Heart right ventricle (tissue), 16 donors: ENCODE measurements around the gene BPIFB6. TPM values are rescaled to one million over a fixed set of nuclear protein-coding genes. Genes with fewer than 3 reads are reported as not detected.

ENCODE experiments used
- ATAC-seq, 8 donors: fragments of 200-7000 bp; cut with Tn5 transposase; one replicate each; pipeline ENCODE4 v1.9.1; 2020; ENCODE audit warnings: mild to moderate bottlenecking in 8 of 8, moderate library complexity in 8 of 8, moderate number of reproducible peaks in 1 of 8
- DNase-seq, 2 donors: peaks; one replicate each; pipeline ENCODE4 v3.0.0-alpha.2; 2020
- H3K27ac ChIP-seq, 10 donors: fragments of 200-600 bp; sonication (generic) in 2 of 10; one replicate each; pipeline versions ENCODE4 v1.5.0 to v1.8.0; 2020 to 2022; ENCODE audit warnings: mild to moderate bottlenecking in 3 of 10
- H3K27me3 ChIP-seq, 7 donors: fragments of 200-600 bp; one replicate each; pipeline ENCODE4 v1.8.0; 2021 to 2022; ENCODE audit warnings: mild to moderate bottlenecking in 2 of 7
- H3K36me3 ChIP-seq, 9 donors: fragments of 200-600 bp; sonication (generic) in 1 of 9; one replicate each; pipeline versions ENCODE4 v1.5.0 to v1.8.0; 2020 to 2022; ENCODE audit warnings: mild to moderate bottlenecking in 2 of 9
- H3K4me1 ChIP-seq, 9 donors: fragments of 200-600 bp; sonication (generic) in 1 of 9; one replicate each; pipeline versions ENCODE4 v1.5.0 to v1.8.0; 2020 to 2022; ENCODE audit warnings: mild to moderate bottlenecking in 4 of 9
- H3K4me3 ChIP-seq, 10 donors: fragments of 200-600 bp; sonication (generic) in 2 of 10; one replicate each; pipeline versions ENCODE4 v1.5.0 to v1.8.0; 2020 to 2022; ENCODE audit warnings: mild to moderate bottlenecking in 7 of 10, moderate library complexity in 2 of 10
- H3K9me3 ChIP-seq, 11 donors: fragments of 200-600 bp in 10 of 11; sonication (generic) in 2 of 11; one replicate each; pipeline versions ENCODE4 v1.5.0 to v1.8.0; 2013 to 2022; ENCODE audit warnings: mild to moderate bottlenecking in 2 of 11, control low read depth in 1 of 11, moderate library complexity in 1 of 11
- WGBS, 2 donors: extraction: QIAGEN DNeasy Blood & Tissue Kit; methylation state at CpG; one replicate each; pipeline ENCODE4 v1.1.7; 2013; ENCODE audit warnings: inconsistent platforms in 1 of 2; 5-methylcytosine and 5-hydroxymethylcytosine counted together
- intact Hi-C, 10 donors: fragments of 100-400 bp; cut with DNase I; formaldehyde crosslinking; loops; one replicate each; pipeline versions ENCODE4 v1.11.1 to v1.14.2; 2022
- polyA plus RNA-seq, 2 donors: library from polyadenylated mRNA; stranded (reverse); fragments of 200-250 nt; gene quantifications; one replicate each; pipeline ENCODE4 v1.2.3, GENCODE V29; 2013
- total RNA-seq, 10 donors: library from RNA; stranded (reverse); fragmentation: NEBNext Ultra II Directional in 3 of 10; extraction: Animal tissue kit (Norgen Biotek cat#: 25700) in 3 of 10; gene quantifications; one replicate each; pipeline versions ENCODE4 v1.2.1 to v1.2.4, GENCODE V29; 2021 to 2023
- TF ChIP-seq, protein P1 (sequence below), 9 donors: fragments of 200-600 bp; sonication (generic) in 2 of 9; IDR thresholded peaks; one replicate each; pipeline versions ENCODE4 v1.5.0 to v1.8.0; 2021 to 2022; ENCODE audit warnings: antibody characterized with exemption in 9 of 9, mild to moderate bottlenecking in 5 of 9, moderate library complexity in 1 of 9
- donor health status: Arrhythmogenic right ventricular cardiomyopathy.
- donor health status: ischemic (EF 13 %, LVEDD 7.1; RV severe dilation, severe dysfunction).
- donor health status: healthy with polysubstance abuse.
- donor health status: DM: no; HTN: yes; CAD: no.
- donor health status: DM: no; HTN: no; CAD: no.
- donor health status: ischemic (EF 25% LVEDD 6.9; RV normal size, moderate dysfunction).
- donor health status: ischemic (EF 25% LVEDD 5.7; RV mildly dilated, moderate dysfunction).
- donor health status: healthy.
- donor health status: DM: yes; HTN: yes; CAD: no.
- donor health status: Ischemic cardiomyopathy.
- donor health status: ischemic (EF 35%, LVEDD 5.7; RV mildly dilated, moderate dysfunction).
- donor health status: nonischemic (EF 11% LVEDD 7.7; RV severe dilation, severe dysfunction).
- donor health status: DM: yes; HTN: yes; CAD: no.
- donor health status: PGD.
- donor health status: ischemic (EF 29% LVEDD 5.4; RV normal size, mild dysfunction).
- donor health status: nonischemic (EF 23%, LVEDD 6.1; RV moderate dilation, normal function).

The BPIFB6 gene
- total and polyA plus RNA-seq, 12 donors: not detected

- no peaks in the 10 kb centered on the region for H3K36me3 ChIP-seq
- no peaks in the 10 kb centered on the region for H3K27me3 ChIP-seq
- H3K4me1 ChIP-seq: no peaks in the 10 kb centered on the region
- H3K27ac ChIP-seq: no peak overlapping the region
- no peak for ATAC-seq
- intact Hi-C loops: no loop called here
- TF ChIP-seq, protein P1, sequence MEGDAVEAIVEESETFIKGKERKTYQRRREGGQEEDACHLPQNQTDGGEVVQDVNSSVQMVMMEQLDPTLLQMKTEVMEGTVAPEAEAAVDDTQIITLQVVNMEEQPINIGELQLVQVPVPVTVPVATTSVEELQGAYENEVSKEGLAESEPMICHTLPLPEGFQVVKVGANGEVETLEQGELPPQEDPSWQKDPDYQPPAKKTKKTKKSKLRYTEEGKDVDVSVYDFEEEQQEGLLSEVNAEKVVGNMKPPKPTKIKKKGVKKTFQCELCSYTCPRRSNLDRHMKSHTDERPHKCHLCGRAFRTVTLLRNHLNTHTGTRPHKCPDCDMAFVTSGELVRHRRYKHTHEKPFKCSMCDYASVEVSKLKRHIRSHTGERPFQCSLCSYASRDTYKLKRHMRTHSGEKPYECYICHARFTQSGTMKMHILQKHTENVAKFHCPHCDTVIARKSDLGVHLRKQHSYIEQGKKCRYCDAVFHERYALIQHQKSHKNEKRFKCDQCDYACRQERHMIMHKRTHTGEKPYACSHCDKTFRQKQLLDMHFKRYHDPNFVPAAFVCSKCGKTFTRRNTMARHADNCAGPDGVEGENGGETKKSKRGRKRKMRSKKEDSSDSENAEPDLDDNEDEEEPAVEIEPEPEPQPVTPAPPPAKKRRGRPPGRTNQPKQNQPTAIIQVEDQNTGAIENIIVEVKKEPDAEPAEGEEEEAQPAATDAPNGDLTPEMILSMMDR (IDR thresholded peaks at IDR 0.05): no peak
- 60 to 63% methylated on average over 9 of the region's 9 CpGs for WGBS, 2 donors
- H3K9me3 ChIP-seq: no peaks in the 10 kb centered on the region
- no peak overlapping the region for H3K4me3 ChIP-seq
- DNase-seq: no peak
These were observed 30.8 kb downstream of the BPIFB6 start for GRCh38 chr20:33062105-33062824.

GRCh38 chr20:33062825-33063149 is 31.3 kb downstream of the BPIFB6 start:
- no peaks in the 10 kb centered on the region for H3K36me3 ChIP-seq
- H3K27ac ChIP-seq: no peak overlapping the region
- no peaks in the 10 kb centered on the region for H3K9me3 ChIP-seq
- DNase-seq (no peak), ATAC-seq (no peak)
- H3K4me1 ChIP-seq: no peaks in the 10 kb centered on the region
- TF ChIP-seq, protein P1 (IDR thresholded peaks at IDR 0.05): no peak
- intact Hi-C loops: no loop called here
- no peak overlapping the region for H3K4me3 ChIP-seq
- 79 to 88% methylated on average over 1 of the region's 1 CpG for WGBS, 2 donors
- H3K27me3 ChIP-seq: no peaks in the 10 kb centered on the region

DNA sequence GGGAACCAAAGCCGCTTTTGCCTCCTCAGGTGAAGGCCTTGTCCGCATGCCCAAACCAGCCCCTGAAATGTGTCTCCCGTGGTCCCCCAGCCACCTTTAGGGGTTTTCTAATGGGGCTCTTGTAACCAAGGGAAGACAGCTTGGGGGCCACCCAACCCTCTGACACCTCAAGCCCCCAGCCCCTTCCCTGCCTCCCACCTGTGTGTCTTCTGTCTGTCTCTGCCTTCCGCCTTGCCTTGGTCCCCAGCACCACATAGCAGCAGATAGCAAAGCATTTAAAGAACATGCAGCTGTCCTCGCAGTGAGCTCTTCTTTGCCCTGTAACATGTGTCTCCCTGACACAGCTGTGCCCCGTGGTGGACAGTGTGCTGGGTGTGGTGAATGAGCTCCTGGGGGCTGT is 31.8 kb downstream of the BPIFB6 start:
- Histone ChIP-seq H3K9me3 (no peaks in the 10 kb centered on the region), H3K4me1 (no peaks in the 10 kb centered on the region), H3K4me3 (no peak overlapping the region), H3K27me3 (no peaks in the 10 kb centered on the region), H3K27ac (no peak overlapping the region), H3K36me3 (no peaks in the 10 kb centered on the region)
- 89 to 90% methylated on average over 6 of the region's 6 CpGs for WGBS, 2 donors
- TF ChIP-seq, protein P1 (IDR thresholded peaks at IDR 0.05): no peak
- intact Hi-C loops: no loop called here
- DNase-seq (no peak), ATAC-seq (no peak)

- no peak overlapping the region for H3K27ac ChIP-seq
- H3K4me1 ChIP-seq: no peaks in the 10 kb centered on the region
- intact Hi-C loops: no loop called here
- H3K27me3 ChIP-seq: no peaks in the 10 kb centered on the region
- 88 to 91% methylated on average over 11 of the region's 11 CpGs for WGBS, 2 donors
- DNase-seq: no peak
- ATAC-seq: no peak
- TF ChIP-seq, protein P1 (IDR thresholded peaks at IDR 0.05): no peak
- no peaks in the 10 kb centered on the region for H3K36me3 ChIP-seq
- no peak overlapping the region for H3K4me3 ChIP-seq
- no peaks in the 10 kb centered on the region for H3K9me3 ChIP-seq
These were observed 33.3 kb downstream of the BPIFB6 start for GRCh38 chr20:33064572-33065287.
